ENCODE results near the gene RABEP2. TPM values are rescaled to one million over a fixed set of nuclear protein-coding genes. Genes with fewer than 3 reads are reported as not detected.

RABEP2 gene
- polyA plus RNA-seq, 2 of the 4 experiments (the other 2 are of a cell fraction) = 6.0 to 13.7 TPM

- peaks cover 7% of the 10 kb centered on the region; the same call in 2 of the 3 replicates for H3K4me1 ChIP-seq
- ChIA-PET POLR2A (no interaction called here), CTCF (interaction anchor here (17.8 kb wide), 1 partner anchor 79 kb away, joined by 190 read pairs; the partner anchor contains the start of gene NFATC2IP)
- H3K9me3 ChIP-seq = no peaks in the 10 kb centered on the region
- ATAC-seq = no peak
- no peak for TF ChIP-seq ATOH8 (CRISPR knock-in tag; IDR thresholded peaks at IDR 0.05; ENCODE audit: low read depth)
- no peak for TF ChIP-seq CTCF (IDR thresholded peaks at IDR 0.05)
- no peak for TF ChIP-seq JUN (IDR thresholded peaks at IDR 0.05)
- TF ChIP-seq PBX3 (IDR thresholded peaks at IDR 0.05) = no peak
- no peak for TF ChIP-seq JUNB (IDR thresholded peaks at IDR 0.05)
- no peak for TF ChIP-seq HOXA7 (CRISPR knock-in tag; IDR thresholded peaks at IDR 0.05)
- no peak for TF ChIP-seq GATA3 (IDR thresholded peaks at IDR 0.05; ENCODE audit: borderline replicate concordance)
- no peak for TF ChIP-seq MAFK (IDR thresholded peaks at IDR 0.05; ENCODE audit: partially characterized antibody)
- TF ChIP-seq, protein P1, sequence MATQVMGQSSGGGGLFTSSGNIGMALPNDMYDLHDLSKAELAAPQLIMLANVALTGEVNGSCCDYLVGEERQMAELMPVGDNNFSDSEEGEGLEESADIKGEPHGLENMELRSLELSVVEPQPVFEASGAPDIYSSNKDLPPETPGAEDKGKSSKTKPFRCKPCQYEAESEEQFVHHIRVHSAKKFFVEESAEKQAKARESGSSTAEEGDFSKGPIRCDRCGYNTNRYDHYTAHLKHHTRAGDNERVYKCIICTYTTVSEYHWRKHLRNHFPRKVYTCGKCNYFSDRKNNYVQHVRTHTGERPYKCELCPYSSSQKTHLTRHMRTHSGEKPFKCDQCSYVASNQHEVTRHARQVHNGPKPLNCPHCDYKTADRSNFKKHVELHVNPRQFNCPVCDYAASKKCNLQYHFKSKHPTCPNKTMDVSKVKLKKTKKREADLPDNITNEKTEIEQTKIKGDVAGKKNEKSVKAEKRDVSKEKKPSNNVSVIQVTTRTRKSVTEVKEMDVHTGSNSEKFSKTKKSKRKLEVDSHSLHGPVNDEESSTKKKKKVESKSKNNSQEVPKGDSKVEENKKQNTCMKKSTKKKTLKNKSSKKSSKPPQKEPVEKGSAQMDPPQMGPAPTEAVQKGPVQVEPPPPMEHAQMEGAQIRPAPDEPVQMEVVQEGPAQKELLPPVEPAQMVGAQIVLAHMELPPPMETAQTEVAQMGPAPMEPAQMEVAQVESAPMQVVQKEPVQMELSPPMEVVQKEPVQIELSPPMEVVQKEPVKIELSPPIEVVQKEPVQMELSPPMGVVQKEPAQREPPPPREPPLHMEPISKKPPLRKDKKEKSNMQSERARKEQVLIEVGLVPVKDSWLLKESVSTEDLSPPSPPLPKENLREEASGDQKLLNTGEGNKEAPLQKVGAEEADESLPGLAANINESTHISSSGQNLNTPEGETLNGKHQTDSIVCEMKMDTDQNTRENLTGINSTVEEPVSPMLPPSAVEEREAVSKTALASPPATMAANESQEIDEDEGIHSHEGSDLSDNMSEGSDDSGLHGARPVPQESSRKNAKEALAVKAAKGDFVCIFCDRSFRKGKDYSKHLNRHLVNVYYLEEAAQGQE (IDR thresholded peaks at IDR 0.05) = no peak
- TF ChIP-seq USF2 (IDR thresholded peaks at IDR 0.05) = no peak
- no peak for TF ChIP-seq ESRRA (IDR thresholded peaks at IDR 0.05; ENCODE audit: borderline replicate concordance, low read length)
- no peak for TF ChIP-seq BCL3 (IDR thresholded peaks at IDR 0.05)
- TF ChIP-seq MAZ (IDR thresholded peaks at IDR 0.05; ENCODE audit: borderline replicate concordance, low read depth, low read length) = no peak
- no peak overlapping the region for H3K4me3 ChIP-seq
- no peak for DNase-seq (ENCODE audit: low read depth in 1 of 2, low spot score in 1 of 2)
- FAIRE-seq = no peak
- WGBS (ENCODE audit: missing lambda C conversion rate) = 93% methylated on average over 13 of the region's 13 CpGs
- no peak overlapping the region for H3K4me2 ChIP-seq
- H3K27ac ChIP-seq = no peak overlapping the region
Observed at GRCh38 chr16:28867241-28867640, 57.8 kb downstream of the RABEP2 start.

DNA sequence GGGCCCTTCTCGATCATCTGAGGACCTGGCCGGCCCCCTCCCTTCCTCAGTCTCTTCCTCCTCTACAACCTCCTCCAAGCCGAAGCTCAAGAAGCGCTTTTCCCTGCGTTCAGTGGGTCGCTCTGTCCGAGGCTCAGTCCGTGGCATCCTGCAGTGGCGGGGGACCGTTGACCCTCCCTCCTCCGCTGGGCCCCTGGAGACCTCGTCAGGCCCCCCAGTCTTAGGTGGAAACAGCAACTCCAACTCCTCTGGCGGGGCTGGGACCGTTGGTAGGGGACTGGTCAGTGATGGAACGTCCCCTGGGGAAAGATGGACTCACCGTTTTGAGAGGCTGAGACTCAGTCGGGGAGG, 58.6 kb downstream of the RABEP2 start:
- FAIRE-seq (no peak), DNase-seq (ENCODE audit: low read depth in 1 of 2, low spot score in 1 of 2) (no peak), ATAC-seq (no peak)
- WGBS (ENCODE audit: missing lambda C conversion rate) = 90% methylated on average over 17 of the region's 17 CpGs
- Histone ChIP-seq H3K4me1 (peaks cover 10% of the 10 kb centered on the region; the same call in 2 of the 3 replicates), H3K4me2 (no peak overlapping the region), H3K27ac (no peak overlapping the region), H3K4me3 (no peak overlapping the region), H3K9me3 (no peaks in the 10 kb centered on the region)
- CTCF ChIA-PET = interaction anchor here (2.9 to 17.8 kb wide), 3 partner anchors 8 to 79 kb away, joined by 18 to 190 read pairs (median 49); partner anchors contain the start of genes NFATC2IP and TUFM
- POLR2A ChIA-PET = no interaction called here
- TF ChIP-seq JUN (IDR thresholded peaks at IDR 0.05) (no peak), EHF (CRISPR knock-in tag; IDR thresholded peaks at IDR 0.05) (no peak), SREBF2 (IDR thresholded peaks at IDR 0.05) (no peak), RAD21 (conservative IDR thresholded peaks at IDR 0.05 in 1 of 2, IDR thresholded peaks at IDR 0.05 in 1 of 2) (no peak), RNF2 (IDR thresholded peaks at IDR 0.05; ENCODE audit: borderline replicate concordance, low read depth) (no peak), HDAC2 (IDR thresholded peaks at IDR 0.05) (no peak), ESRRA (IDR thresholded peaks at IDR 0.05; ENCODE audit: borderline replicate concordance, low read length) (no peak), BHLHE40 (IDR thresholded peaks at IDR 0.05; ENCODE audit: low read depth, low read length) (no peak), EHMT2 (IDR thresholded peaks at IDR 0.05; ENCODE audit: low read depth) (no peak), PBX3 (IDR thresholded peaks at IDR 0.05) (no peak), EP300 (IDR thresholded peaks at IDR 0.05) (no peak), MAFK (IDR thresholded peaks at IDR 0.05; ENCODE audit: partially characterized antibody) (no peak), SMC3 (IDR thresholded peaks at IDR 0.05) (no peak), MYC (IDR thresholded peaks at IDR 0.05; ENCODE audit: borderline replicate concordance, low read length) (no peak), CBX2 (IDR thresholded peaks at IDR 0.05; ENCODE audit: borderline replicate concordance, low read depth) (no peak)
- TF ChIP-seq, protein P2, sequence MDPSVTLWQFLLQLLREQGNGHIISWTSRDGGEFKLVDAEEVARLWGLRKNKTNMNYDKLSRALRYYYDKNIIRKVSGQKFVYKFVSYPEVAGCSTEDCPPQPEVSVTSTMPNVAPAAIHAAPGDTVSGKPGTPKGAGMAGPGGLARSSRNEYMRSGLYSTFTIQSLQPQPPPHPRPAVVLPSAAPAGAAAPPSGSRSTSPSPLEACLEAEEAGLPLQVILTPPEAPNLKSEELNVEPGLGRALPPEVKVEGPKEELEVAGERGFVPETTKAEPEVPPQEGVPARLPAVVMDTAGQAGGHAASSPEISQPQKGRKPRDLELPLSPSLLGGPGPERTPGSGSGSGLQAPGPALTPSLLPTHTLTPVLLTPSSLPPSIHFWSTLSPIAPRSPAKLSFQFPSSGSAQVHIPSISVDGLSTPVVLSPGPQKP (IDR thresholded peaks at IDR 0.05; ENCODE audit: low read depth, low read length) = no peak

All from A549 (cell line).